GM18505 (cell line): ENCODE results near the gene HLA-B.
"Not testable (repeated sequence)": the region's sequence is repeated elsewhere in the genome, so short reads cannot be mapped to it uniquely, and the experiment has no call there.

Experiments
- ATAC-seq: cut with Tn5 transposase; IDR thresholded peaks from one replicate; pipeline ENCODE4 v1.9.1; 2021; ENCODE audit not compliant: unreplicated experiment
- POLR2A ChIP-seq: IDR thresholded peaks from 4 replicates; pipeline ENCODE4 v1.6.1; 2011; ENCODE audit warnings: borderline replicate concordance; ENCODE audit not compliant: insufficient read depth, insufficient read length; ENCODE audit errors: extremely low read depth

Gene HLA-B

GRCh38 chr6:31395832-31396231, 38.9 kb upstream of the HLA-B start:
- no peak for TF ChIP-seq POLR2A
- no peak for ATAC-seq

GRCh38 chr6:31394381-31394780, 37.4 kb upstream of the HLA-B start:
- no peak for TF ChIP-seq POLR2A
- no peak for ATAC-seq

- ATAC-seq = no peak
- TF ChIP-seq POLR2A = no peak
Observed at GRCh38 chr6:31393932-31394331, 37.0 kb upstream of the HLA-B start.

GRCh38 chr6:31389802-31390132, 32.8 kb upstream of the HLA-B start:
- not testable (repeated sequence) for ATAC-seq

GRCh38 chr6:31388916-31389801, 32.2 kb upstream of the HLA-B start:
- ATAC-seq = not testable (repeated sequence)

GRCh38 chr6:31386977-31387376, 30.0 kb upstream of the HLA-B start:
- no peak for TF ChIP-seq POLR2A
- ATAC-seq = no peak

- TF ChIP-seq POLR2A = no peak
- ATAC-seq = no peak
Observed at GRCh38 chr6:31386099-31386498, 29.1 kb upstream of the HLA-B start.

GRCh38 chr6:31385041-31385440, 28.1 kb upstream of the HLA-B start:
- TF ChIP-seq POLR2A = no peak
- no peak for ATAC-seq

- no peak for ATAC-seq
- no peak for TF ChIP-seq POLR2A
Observed at GRCh38 chr6:31383149-31383548, 26.2 kb upstream of the HLA-B start.

- no peak for ATAC-seq
- no peak for TF ChIP-seq POLR2A
Observed at GRCh38 chr6:31381666-31382065, 24.7 kb upstream of the HLA-B start.

GRCh38 chr6:31379850-31380249, 22.9 kb upstream of the HLA-B start:
- no peak for TF ChIP-seq POLR2A
- no peak for ATAC-seq

- no peak for ATAC-seq
- TF ChIP-seq POLR2A = no peak
Observed at GRCh38 chr6:31378721-31379103, 21.7 kb upstream of the HLA-B start.

- no peak for ATAC-seq
- TF ChIP-seq POLR2A = no peak
Observed at GRCh38 chr6:31378062-31378720, 21.2 kb upstream of the HLA-B start.

GRCh38 chr6:31377029-31377428, 20.1 kb upstream of the HLA-B start:
- TF ChIP-seq POLR2A = no peak
- ATAC-seq = no peak
